ENCODE data around the gene SPEG.

Gene SPEG

GRCh38 chr2:219511547-219512325 lies 77.1 kb downstream of the SPEG start:
- TF ChIP-seq GATA3 (IDR thresholded peaks at IDR 0.05; ENCODE audit: low read depth, low read length) (no peak), GATA2 (IDR thresholded peaks at IDR 0.05; ENCODE audit: low read depth, low read length) (peak; percentile 37; the same call in 1 of the 2 replicates)

GRCh38 chr2:219512524-219513216 lies 78.0 kb downstream of the SPEG start:
- TF ChIP-seq GATA2 (IDR thresholded peaks at IDR 0.05; ENCODE audit: low read depth, low read length) (0 out of 2 replicates have a peak, but pooled peaks have one; percentile 17), GATA3 (IDR thresholded peaks at IDR 0.05; ENCODE audit: low read depth, low read length) (no peak)

- TF ChIP-seq GATA2 (IDR thresholded peaks at IDR 0.05; ENCODE audit: low read depth, low read length) = no peak
- TF ChIP-seq GATA3 (IDR thresholded peaks at IDR 0.05; ENCODE audit: low read depth, low read length) = no peak
These were observed 79.1 kb downstream of the SPEG start for GRCh38 chr2:219513787-219514186.

- peak; percentile 95 for TF ChIP-seq GATA2 (IDR thresholded peaks at IDR 0.05; ENCODE audit: low read depth, low read length)
- TF ChIP-seq GATA3 (IDR thresholded peaks at IDR 0.05; ENCODE audit: low read depth, low read length) = no peak
These were observed 79.6 kb downstream of the SPEG start, which contains the start of gene ASIC4 for GRCh38 chr2:219514196-219514761. ASIC4 (plus strand) TSS chr2:219514482; CDS start chr2:219514725, 243 bp downstream.

- no peak for TF ChIP-seq GATA2 (IDR thresholded peaks at IDR 0.05; ENCODE audit: low read depth, low read length)
- TF ChIP-seq GATA3 (IDR thresholded peaks at IDR 0.05; ENCODE audit: low read depth, low read length) = no peak
These were observed 80.2 kb downstream of the SPEG start for GRCh38 chr2:219514836-219515235.

- no peak for TF ChIP-seq GATA2 (IDR thresholded peaks at IDR 0.05; ENCODE audit: low read depth, low read length)
- no peak for TF ChIP-seq GATA3 (IDR thresholded peaks at IDR 0.05; ENCODE audit: low read depth, low read length)
These were observed 81.4 kb downstream of the SPEG start for GRCh38 chr2:219515874-219516629.

GRCh38 chr2:219516888-219517287 lies 82.2 kb downstream of the SPEG start:
- no peak for TF ChIP-seq GATA3 (IDR thresholded peaks at IDR 0.05; ENCODE audit: low read depth, low read length)

GRCh38 chr2:219517954-219518778 lies 83.5 kb downstream of the SPEG start:
- TF ChIP-seq GATA2 (IDR thresholded peaks at IDR 0.05; ENCODE audit: low read depth, low read length) (no peak), GATA3 (IDR thresholded peaks at IDR 0.05; ENCODE audit: low read depth, low read length) (no peak)

- TF ChIP-seq GATA3 (IDR thresholded peaks at IDR 0.05; ENCODE audit: low read depth, low read length) (no peak), GATA2 (IDR thresholded peaks at IDR 0.05; ENCODE audit: low read depth, low read length) (no peak)
These were observed 84.9 kb downstream of the SPEG start for GRCh38 chr2:219519526-219519916.

GRCh38 chr2:219520079-219520478 lies 85.4 kb downstream of the SPEG start:
- TF ChIP-seq GATA3 (IDR thresholded peaks at IDR 0.05; ENCODE audit: low read depth, low read length) = no peak
- TF ChIP-seq GATA2 (IDR thresholded peaks at IDR 0.05; ENCODE audit: low read depth, low read length) = no peak

- TF ChIP-seq GATA3 (IDR thresholded peaks at IDR 0.05; ENCODE audit: low read depth, low read length) (no peak), GATA2 (IDR thresholded peaks at IDR 0.05; ENCODE audit: low read depth, low read length) (no peak)
These were observed 86.6 kb downstream of the SPEG start for GRCh38 chr2:219521066-219521880.
